Limb (tissue), 2 donors: ENCODE data around the gene TMEM143.
"Not testable (repeated sequence)": the region's sequence is repeated elsewhere in the genome, so short reads cannot be mapped to it uniquely, and the experiment has no call there.

Source experiments
- DNase-seq, 2 donors: peaks; one replicate each; pipeline ENCODE4 v3.0.0-alpha.2; 2016; ENCODE audit errors: extremely low spot score in 2 of 2

Gene TMEM143

DNA sequence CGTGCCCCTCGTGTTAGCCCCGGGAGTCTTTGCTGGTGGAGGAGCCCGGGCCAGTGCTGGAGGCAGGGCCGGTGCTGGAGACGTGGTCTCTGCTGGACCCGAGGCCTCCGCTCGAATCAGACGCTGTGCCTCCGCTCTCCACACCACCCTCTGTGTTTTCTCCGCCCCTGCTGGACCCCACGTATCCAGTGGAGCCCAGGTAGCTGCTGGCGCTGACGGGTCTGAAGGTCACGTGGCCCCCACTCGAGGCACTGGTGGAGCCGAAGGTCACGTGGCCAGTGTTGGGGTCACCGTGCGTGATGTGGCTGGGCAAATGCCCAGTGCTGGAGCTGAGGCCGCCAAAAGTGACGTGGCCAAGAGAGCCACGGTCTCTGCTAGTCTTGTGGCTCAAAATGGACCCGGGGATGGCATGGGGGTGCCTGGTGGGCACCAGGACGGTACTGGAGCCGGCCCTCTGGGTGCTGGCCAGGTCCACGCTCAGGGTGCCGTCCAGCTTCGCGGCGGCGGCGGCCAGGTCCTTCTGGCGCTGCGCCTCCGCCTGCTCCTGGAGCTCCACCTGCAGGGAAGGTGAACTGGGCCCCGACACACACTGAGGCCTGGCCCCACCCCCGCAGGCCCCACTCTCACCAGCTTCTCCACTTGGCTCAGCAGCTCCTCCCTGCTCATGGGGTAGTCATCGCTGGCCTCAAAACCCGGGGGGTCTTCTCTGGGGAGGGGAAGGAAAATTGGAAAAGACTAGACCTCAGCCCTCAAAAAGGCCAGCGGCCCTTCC is 66.6 kb downstream of the TMEM143 start:
- DNase-seq, result no peak

DNA sequence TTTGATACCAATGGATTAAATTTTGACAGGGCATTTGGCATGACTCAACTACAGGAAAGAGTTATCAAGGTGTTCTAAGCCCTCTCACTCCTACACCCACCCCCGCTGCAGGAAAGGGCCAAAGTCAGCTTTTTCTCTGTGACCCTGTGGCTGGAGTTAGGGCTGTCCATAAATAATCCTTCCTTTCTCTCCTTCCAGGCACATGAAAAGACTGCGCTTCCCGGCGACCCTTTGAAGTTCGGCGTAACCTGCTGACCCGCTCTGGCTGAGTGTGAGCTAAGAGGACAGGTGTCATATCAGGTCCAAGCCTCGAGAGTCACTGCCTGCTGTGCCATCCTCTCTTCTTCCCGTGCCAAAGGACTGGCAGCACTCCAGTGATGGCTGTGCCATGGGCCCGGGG is 68.3 kb downstream of the TMEM143 start:
- DNase-seq, result no peak

GRCh38 chr19:48292798-48293197 is 70.9 kb downstream of the TMEM143 start:
- no peak for DNase-seq

DNA sequence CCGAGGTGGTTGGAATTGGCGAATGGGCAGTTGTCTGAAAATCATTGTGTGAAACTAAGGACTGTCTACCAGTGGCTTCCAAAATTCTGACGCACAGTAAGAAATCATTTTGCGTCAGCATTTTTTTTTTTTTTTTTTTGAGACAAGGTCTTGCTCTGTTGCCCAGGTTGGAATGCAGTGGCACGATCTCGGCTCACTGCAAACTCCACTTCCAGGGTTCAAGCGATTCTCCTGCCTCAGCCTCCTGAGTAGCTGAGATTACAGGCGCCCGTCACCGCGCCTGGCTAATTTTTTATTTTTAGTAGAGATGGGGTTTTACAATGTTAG is 72.3 kb downstream of the TMEM143 start:
- DNase-seq, result not testable (repeated sequence)

GRCh38 chr19:48290771-48291488 is 72.8 kb downstream of the TMEM143 start:
- DNase-seq, result peak; percentile 84 to 91

DNA sequence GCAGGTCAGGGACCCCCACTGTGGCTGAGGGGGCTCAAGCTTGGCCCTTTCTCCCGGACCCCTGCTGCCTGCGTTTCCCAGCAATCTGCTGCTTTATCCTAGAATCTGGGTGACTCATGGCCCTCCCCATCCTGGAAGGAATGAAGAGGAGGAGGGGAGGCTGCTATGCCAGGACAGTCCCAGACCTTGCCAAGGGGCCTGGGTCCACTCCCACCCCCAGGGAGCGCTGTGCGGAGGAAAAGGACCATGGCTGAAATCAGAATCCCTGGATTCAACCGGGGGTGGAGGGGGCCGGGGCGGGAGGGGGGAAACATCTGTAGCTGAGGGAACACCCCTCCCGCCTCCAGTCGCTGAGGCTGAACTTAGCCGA is 73.4 kb downstream of the TMEM143 start:
- DNase-seq, result peak in 1 of 2 donors; percentile 55

DNA sequence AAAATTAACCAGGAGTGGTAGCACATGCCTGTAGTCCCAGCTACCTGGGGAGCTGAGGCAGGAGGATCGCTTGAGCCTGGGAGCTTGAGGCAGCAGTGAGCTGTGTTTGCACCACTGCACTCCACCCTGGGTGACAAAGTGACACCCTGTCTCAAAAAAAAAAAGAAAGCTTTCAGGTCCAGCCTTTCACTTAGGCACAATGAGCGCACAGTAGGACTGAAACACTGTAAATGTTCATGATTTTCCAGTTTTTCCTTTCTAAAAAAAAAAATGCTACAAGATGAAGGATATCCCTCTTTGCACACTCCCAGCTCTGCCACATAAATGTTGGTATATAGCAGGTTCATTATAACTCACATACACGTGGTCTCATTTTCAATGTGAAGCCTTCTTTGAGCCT is 76.0 kb downstream of the TMEM143 start:
- no peak for DNase-seq

DNA sequence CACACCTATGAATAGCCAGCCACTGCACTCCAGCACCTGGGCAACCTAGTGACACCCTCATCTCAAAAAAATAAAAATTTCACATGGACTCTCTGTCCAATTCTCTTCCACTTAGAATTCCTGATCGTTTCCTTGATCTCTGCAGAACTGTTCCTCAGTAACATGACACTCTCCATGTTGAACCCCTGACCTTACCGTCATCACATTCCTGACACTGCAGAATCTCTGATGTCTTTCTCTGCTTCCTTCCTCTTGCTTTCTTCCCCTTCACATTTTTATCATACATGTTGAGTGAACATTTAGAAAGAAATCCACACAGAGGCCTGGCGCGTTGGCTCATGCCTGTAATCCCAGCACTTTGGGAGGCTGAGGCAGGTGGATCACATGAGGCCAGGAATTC is 78.8 kb downstream of the TMEM143 start:
- no peak for DNase-seq

DNA sequence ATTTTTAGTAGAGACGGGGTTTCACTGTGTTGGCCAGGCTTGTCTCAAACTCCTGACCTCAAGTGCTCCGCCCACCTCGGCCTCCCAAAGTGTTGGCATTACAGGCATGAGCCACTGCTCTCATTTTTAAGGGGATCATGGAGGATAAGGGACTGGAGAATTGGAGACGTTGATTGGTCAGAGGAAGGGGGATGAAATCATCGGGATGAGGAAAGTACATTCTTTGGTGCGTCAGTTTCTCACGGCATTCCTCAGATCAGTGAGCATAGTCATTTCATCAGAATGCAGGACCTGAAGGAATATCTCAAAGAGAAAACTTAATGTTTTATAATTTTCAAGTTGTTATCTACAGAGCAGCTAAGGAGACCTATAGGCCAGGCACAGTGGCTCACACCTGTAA is 79.8 kb downstream of the TMEM143 start:
- DNase-seq, result no peak
